Keratinocyte (primary cell): ENCODE data around the gene CREG2.
"Not testable (repeated sequence)": the region's sequence is repeated elsewhere in the genome, so short reads cannot be mapped to it uniquely, and the experiment has no call there.

Source experiments
- CTCF ChIP-seq, 3 experiments: IDR thresholded peaks in 1 of 3; conservative IDR thresholded peaks in 1 of 3; optimal IDR thresholded peaks in 1 of 3; 2 replicates in 2 of 3; 3 replicates in 1 of 3; pipeline versions ENCODE3 to v1.5.1; 2011; ENCODE audit warnings: low read length in 3 of 3, mild to moderate bottlenecking in 3 of 3, moderate library complexity in 2 of 3, control low read depth in 1 of 3, inconsistent platforms in 1 of 3; ENCODE audit not compliant: insufficient read depth in 2 of 3; ENCODE audit errors: extremely low read depth in 1 of 3
- EZH2 ChIP-seq: IDR thresholded peaks from one replicate; pipeline ENCODE4 v1.6.1; 2012; ENCODE audit warnings: inconsistent platforms, mild to moderate bottlenecking, low read length, moderate library complexity

GRCh38 chr2:101352631-101353030, 34.7 kb downstream of the CREG2 start:
- TF ChIP-seq CTCF (optimal IDR thresholded peaks at IDR 0.05 in 1 of 3, IDR thresholded peaks at IDR 0.05 in 1 of 3, conservative IDR thresholded peaks at IDR 0.05 in 1 of 3; ENCODE audit: extremely low read depth in 1 of 3, insufficient read depth in 2 of 3, low read length in 3 of 3); EZH2: not testable (repeated sequence)
